ENCODE measurements around the gene MEGF9.

The MEGF9 gene

GRCh38 chr9:120654272-120654671, 60.0 kb downstream of the MEGF9 start:
- Histone ChIP-seq H3K4me1 (ENCODE audit: insufficient read depth, low read length, severe bottlenecking) (no peaks in the 10 kb centered on the region), H3K4me3 (ENCODE audit: low read depth, low read length, poor library complexity, severe bottlenecking) (no peak overlapping the region), H3K79me2 (ENCODE audit: insufficient read depth, low read length) (no peaks in the 10 kb centered on the region), H2AFZ (ENCODE audit: low read length) (no peak overlapping the region), H3F3A (ENCODE audit: insufficient read depth, low read length) (no peaks in the 10 kb centered on the region), H3K27ac (ENCODE audit: low read depth, low read length, poor library complexity, severe bottlenecking) (no peak overlapping the region), H4K20me1 (ENCODE audit: insufficient read depth, low read length) (no peaks in the 10 kb centered on the region), H3K27me3 (ENCODE audit: insufficient read depth, low read length) (no peaks in the 10 kb centered on the region), H3K4me2 (ENCODE audit: low read length) (no peak overlapping the region), H3K9me3 (ENCODE audit: low read length) (no peaks in the 10 kb centered on the region), H3K9me2 (ENCODE audit: low read depth, low read length) (no peaks in the 10 kb centered on the region; the same call in 1 of the 2 replicates), H3K36me3 (ENCODE audit: insufficient read depth, low read length) (no peaks in the 10 kb centered on the region), H3K9ac (ENCODE audit: low read length) (no peak overlapping the region)
- no peak for TF ChIP-seq EZH2 (IDR thresholded peaks at IDR 0.05; ENCODE audit: borderline replicate concordance, low read length)
- TF ChIP-seq, protein P1, sequence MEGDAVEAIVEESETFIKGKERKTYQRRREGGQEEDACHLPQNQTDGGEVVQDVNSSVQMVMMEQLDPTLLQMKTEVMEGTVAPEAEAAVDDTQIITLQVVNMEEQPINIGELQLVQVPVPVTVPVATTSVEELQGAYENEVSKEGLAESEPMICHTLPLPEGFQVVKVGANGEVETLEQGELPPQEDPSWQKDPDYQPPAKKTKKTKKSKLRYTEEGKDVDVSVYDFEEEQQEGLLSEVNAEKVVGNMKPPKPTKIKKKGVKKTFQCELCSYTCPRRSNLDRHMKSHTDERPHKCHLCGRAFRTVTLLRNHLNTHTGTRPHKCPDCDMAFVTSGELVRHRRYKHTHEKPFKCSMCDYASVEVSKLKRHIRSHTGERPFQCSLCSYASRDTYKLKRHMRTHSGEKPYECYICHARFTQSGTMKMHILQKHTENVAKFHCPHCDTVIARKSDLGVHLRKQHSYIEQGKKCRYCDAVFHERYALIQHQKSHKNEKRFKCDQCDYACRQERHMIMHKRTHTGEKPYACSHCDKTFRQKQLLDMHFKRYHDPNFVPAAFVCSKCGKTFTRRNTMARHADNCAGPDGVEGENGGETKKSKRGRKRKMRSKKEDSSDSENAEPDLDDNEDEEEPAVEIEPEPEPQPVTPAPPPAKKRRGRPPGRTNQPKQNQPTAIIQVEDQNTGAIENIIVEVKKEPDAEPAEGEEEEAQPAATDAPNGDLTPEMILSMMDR (IDR thresholded peaks at IDR 0.05; ENCODE audit: low read length): no peak

- H3K9me3 ChIP-seq (ENCODE audit: low read length): no peaks in the 10 kb centered on the region
- no peaks in the 10 kb centered on the region for H3F3A ChIP-seq (ENCODE audit: insufficient read depth, low read length)
- no peak overlapping the region for H3K27ac ChIP-seq (ENCODE audit: low read depth, low read length, poor library complexity, severe bottlenecking)
- H3K9me2 ChIP-seq (ENCODE audit: low read depth, low read length): no peaks in the 10 kb centered on the region; the same call in 1 of the 2 replicates
- H3K9ac ChIP-seq (ENCODE audit: low read length): no peak overlapping the region
- no peaks in the 10 kb centered on the region for H3K4me1 ChIP-seq (ENCODE audit: insufficient read depth, low read length, severe bottlenecking)
- no peaks in the 10 kb centered on the region for H3K27me3 ChIP-seq (ENCODE audit: insufficient read depth, low read length)
- H2AFZ ChIP-seq (ENCODE audit: low read length): no peak overlapping the region
- no peak overlapping the region for H3K4me2 ChIP-seq (ENCODE audit: low read length)
- H3K4me3 ChIP-seq (ENCODE audit: low read depth, low read length, poor library complexity, severe bottlenecking): no peak overlapping the region
- no peaks in the 10 kb centered on the region for H3K79me2 ChIP-seq (ENCODE audit: insufficient read depth, low read length)
- H3K36me3 ChIP-seq (ENCODE audit: insufficient read depth, low read length): no peaks in the 10 kb centered on the region
- no peaks in the 10 kb centered on the region for H4K20me1 ChIP-seq (ENCODE audit: insufficient read depth, low read length)
- no peak for TF ChIP-seq EZH2 (IDR thresholded peaks at IDR 0.05; ENCODE audit: borderline replicate concordance, low read length)
- TF ChIP-seq, protein P1 (IDR thresholded peaks at IDR 0.05; ENCODE audit: low read length): no peak
Observed at GRCh38 chr9:120653762-120654161, 60.5 kb downstream of the MEGF9 start.

DNA sequence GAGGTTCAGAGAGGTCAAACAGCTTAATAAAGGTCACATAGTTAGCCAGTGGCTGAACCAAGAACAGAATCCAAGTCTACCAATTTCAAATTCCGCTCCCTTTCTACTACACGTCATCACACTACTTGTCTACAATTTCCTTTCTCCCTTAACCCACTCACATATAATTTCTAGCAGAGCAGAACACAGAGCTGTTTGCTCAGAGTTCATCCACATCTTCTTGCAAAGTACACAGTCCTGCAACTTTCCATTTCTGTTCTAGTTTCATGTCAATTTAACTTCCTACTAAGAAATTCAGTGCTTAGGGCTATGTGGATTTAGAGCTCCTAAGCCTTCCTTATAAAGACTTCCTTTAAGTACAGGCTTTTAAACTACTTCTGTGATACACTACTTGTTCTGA, 61.3 kb downstream of the MEGF9 start:
- Histone ChIP-seq H3F3A (ENCODE audit: insufficient read depth, low read length) (no peaks in the 10 kb centered on the region), H3K4me2 (ENCODE audit: low read length) (no peak overlapping the region), H3K4me1 (ENCODE audit: insufficient read depth, low read length, severe bottlenecking) (no peaks in the 10 kb centered on the region), H3K79me2 (ENCODE audit: insufficient read depth, low read length) (no peaks in the 10 kb centered on the region), H4K20me1 (ENCODE audit: insufficient read depth, low read length) (no peaks in the 10 kb centered on the region), H2AFZ (ENCODE audit: low read length) (no peak overlapping the region), H3K9me3 (ENCODE audit: low read length) (no peaks in the 10 kb centered on the region), H3K9me2 (ENCODE audit: low read depth, low read length) (no peaks in the 10 kb centered on the region; the same call in 1 of the 2 replicates), H3K36me3 (ENCODE audit: insufficient read depth, low read length) (no peaks in the 10 kb centered on the region), H3K27me3 (ENCODE audit: insufficient read depth, low read length) (no peaks in the 10 kb centered on the region), H3K4me3 (ENCODE audit: low read depth, low read length, poor library complexity, severe bottlenecking) (no peak overlapping the region), H3K9ac (ENCODE audit: low read length) (no peak overlapping the region), H3K27ac (ENCODE audit: low read depth, low read length, poor library complexity, severe bottlenecking) (no peak overlapping the region)
- TF ChIP-seq, protein P1 (IDR thresholded peaks at IDR 0.05; ENCODE audit: low read length): no peak
- no peak for TF ChIP-seq EZH2 (IDR thresholded peaks at IDR 0.05; ENCODE audit: borderline replicate concordance, low read length)

All from OCI-LY1 (cell line).